Measurements from ENCODE around the gene NCBP2. TPM values are rescaled to one million over a fixed set of nuclear protein-coding genes. Genes with fewer than 3 reads are reported as not detected.
A peak's percentile ranks its signal among the peaks of the same experiment; 100 is the strongest.

Gene NCBP2
- 66.1 TPM for polyA plus RNA-seq (2013, experiment 1 of 2)
- 65.5 TPM for polyA plus RNA-seq (2013, experiment 2 of 2)

DNA sequence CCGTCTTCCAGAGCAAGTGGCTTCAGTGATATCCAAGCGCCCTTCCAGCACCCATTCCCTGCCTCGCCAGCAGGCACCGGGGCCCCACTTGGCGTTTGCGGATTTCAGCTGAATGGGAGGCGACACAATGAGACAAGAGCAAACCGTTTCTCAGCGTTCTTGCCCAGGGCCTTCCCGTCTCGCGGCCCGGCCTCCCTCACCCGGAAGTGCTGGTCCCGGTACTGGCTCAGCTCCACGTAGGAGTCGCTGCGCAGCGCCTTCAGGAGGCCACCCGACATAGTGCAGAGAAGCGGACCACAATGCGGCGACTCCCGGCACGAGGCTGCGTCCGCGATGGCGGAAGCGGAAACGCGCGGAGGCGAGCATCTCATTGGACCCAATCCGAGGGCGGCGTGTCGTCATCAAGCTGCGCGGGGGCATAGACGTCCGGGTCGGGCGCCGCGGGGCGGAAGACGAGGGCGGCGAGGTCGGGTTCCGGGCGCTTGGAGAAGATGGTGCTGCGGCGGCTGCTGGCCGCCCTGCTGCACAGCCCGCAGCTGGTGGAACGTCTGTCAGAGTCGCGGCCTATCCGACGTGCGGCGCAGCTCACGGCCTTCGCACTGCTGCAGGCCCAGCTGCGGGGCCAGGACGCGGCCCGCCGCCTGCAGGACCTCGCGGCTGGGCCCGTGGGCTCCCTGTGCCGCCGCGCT lies at the start of gene NCBP2:
TSS of gene NCBP2 (minus strand) at position 303 of the 689 bp plus-strand sequence. CDS start at position 278, 25 bp downstream.
- no peak within 1 kb of the TSS for H3K23ac ChIP-seq (ENCODE audit: low read length)
- H3K18ac ChIP-seq (ENCODE audit: low read length), result peak within 1 kb of the TSS; percentile 13
- peak within 1 kb of the TSS; percentile 98 for H3K56ac ChIP-seq (ENCODE audit: low read length)
- H3K27ac ChIP-seq (ENCODE audit: low read depth, low read length), result peak within 1 kb of the TSS; percentile 92
- H3K27me3 ChIP-seq (ENCODE audit: insufficient read depth, low read length, poor library complexity), result no peaks in the 10 kb centered on the region
- peak within 1 kb of the TSS; percentile 17 for H3K4ac ChIP-seq (ENCODE audit: low read depth, low read length)
- peaks cover 2% of the 10 kb centered on the region for H3K36me3 ChIP-seq (ENCODE audit: control insufficient read depth, insufficient read depth, low read length)
- peak; percentile 99 for DNase-seq
- H2BK5ac ChIP-seq (ENCODE audit: low read length), result peak within 1 kb of the TSS; percentile 21
- peaks cover 10% of the 10 kb centered on the region for H3K79me1 ChIP-seq (ENCODE audit: low read length)
- peaks cover 29% of the 10 kb centered on the region for H3K79me2 ChIP-seq (ENCODE audit: control insufficient read depth, insufficient read depth, low read length)
- no peak within 1 kb of the TSS for H2AK5ac ChIP-seq (ENCODE audit: low read length)
- no CpG with 5 or more reads among the region's 77 CpGs for WGBS (ENCODE audit: extremely low coverage, insufficient coverage, low lambda C conversion rate)
- no peak within 1 kb of the TSS for H2BK15ac ChIP-seq (replicated peaks; ENCODE audit: low read depth)
- no peak within 1 kb of the TSS for H2BK120ac ChIP-seq (ENCODE audit: low read depth, low read length)
- peak within 1 kb of the TSS; percentile 91 for H3K4me2 ChIP-seq (ENCODE audit: low read length)
- H4K5ac ChIP-seq (ENCODE audit: low read length), result no peak within 1 kb of the TSS
- peak within 1 kb of the TSS; percentile 30 for H4K8ac ChIP-seq (ENCODE audit: low read depth, low read length)
- H3K4me1 ChIP-seq (ENCODE audit: control insufficient read depth, low read depth, low read length), result no peaks in the 10 kb centered on the region
- peak within 1 kb of the TSS; percentile 96 for H3K9ac ChIP-seq (ENCODE audit: low read length)
- peak within 1 kb of the TSS; percentile 91 for H3K4me3 ChIP-seq (ENCODE audit: low read length)

GRCh38 chr3:196991581-196992460 lies 49.5 kb upstream of the NCBP2 start:
- no peaks in the 10 kb centered on the region for H3K27me3 ChIP-seq (ENCODE audit: insufficient read depth, low read length, poor library complexity)
- H3K9ac ChIP-seq (ENCODE audit: low read length), result no peak overlapping the region
- no peak overlapping the region for H2AK5ac ChIP-seq (ENCODE audit: low read length)
- no peak overlapping the region for H3K4ac ChIP-seq (ENCODE audit: low read depth, low read length)
- no peak for DNase-seq
- no peaks in the 10 kb centered on the region for H3K79me2 ChIP-seq (ENCODE audit: control insufficient read depth, insufficient read depth, low read length)
- H4K8ac ChIP-seq (ENCODE audit: low read depth, low read length), result no peak overlapping the region
- no peak overlapping the region for H3K4me3 ChIP-seq (ENCODE audit: low read length)
- no peak overlapping the region for H2BK15ac ChIP-seq (replicated peaks; ENCODE audit: low read depth)
- no peak overlapping the region for H3K4me2 ChIP-seq (ENCODE audit: low read length)
- no peak overlapping the region for H3K18ac ChIP-seq (ENCODE audit: low read length)
- H2BK120ac ChIP-seq (ENCODE audit: low read depth, low read length), result no peak overlapping the region
- H3K4me1 ChIP-seq (ENCODE audit: control insufficient read depth, low read depth, low read length), result no peaks in the 10 kb centered on the region
- H3K27ac ChIP-seq (ENCODE audit: low read depth, low read length), result no peak overlapping the region
- no peak overlapping the region for H2BK5ac ChIP-seq (ENCODE audit: low read length)
- H3K36me3 ChIP-seq (ENCODE audit: control insufficient read depth, insufficient read depth, low read length), result no peaks in the 10 kb centered on the region
- H3K56ac ChIP-seq (ENCODE audit: low read length), result no peak overlapping the region
- H3K79me1 ChIP-seq (ENCODE audit: low read length), result no peaks in the 10 kb centered on the region
- no CpG with 5 or more reads among the region's 28 CpGs for WGBS (ENCODE audit: extremely low coverage, insufficient coverage, low lambda C conversion rate)
- no peak overlapping the region for H3K23ac ChIP-seq (ENCODE audit: low read length)
- no peak overlapping the region for H4K5ac ChIP-seq (ENCODE audit: low read length)

DNA sequence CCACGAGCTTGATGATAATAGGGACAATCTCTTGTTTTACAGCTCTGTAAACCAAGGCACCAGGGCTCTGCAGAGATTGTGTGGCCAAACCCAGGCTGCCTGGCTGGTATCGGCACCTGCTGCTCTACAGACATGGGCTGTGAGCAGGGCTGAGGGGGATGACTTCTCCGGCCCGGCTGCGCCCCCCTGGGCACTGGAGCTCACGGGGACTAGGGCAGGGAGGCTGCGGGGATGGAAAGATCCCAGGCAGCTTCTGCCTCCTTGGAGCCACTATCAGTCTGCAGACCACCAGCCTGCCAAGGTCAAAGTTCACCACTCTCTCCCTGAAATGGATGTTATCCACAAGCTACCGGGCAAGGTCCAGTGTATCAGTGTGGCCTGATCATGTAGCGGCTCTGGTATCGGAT lies 48.3 kb upstream of the NCBP2 start:
- Histone ChIP-seq H3K27me3 (ENCODE audit: insufficient read depth, low read length, poor library complexity) (no peaks in the 10 kb centered on the region), H3K56ac (ENCODE audit: low read length) (no peak overlapping the region), H4K8ac (ENCODE audit: low read depth, low read length) (no peak overlapping the region), H3K23ac (ENCODE audit: low read length) (no peak overlapping the region), H3K9ac (ENCODE audit: low read length) (no peak overlapping the region), H2AK5ac (ENCODE audit: low read length) (no peak overlapping the region), H2BK120ac (ENCODE audit: low read depth, low read length) (no peak overlapping the region), H3K27ac (ENCODE audit: low read depth, low read length) (no peak overlapping the region), H3K36me3 (ENCODE audit: control insufficient read depth, insufficient read depth, low read length) (no peaks in the 10 kb centered on the region), H3K18ac (ENCODE audit: low read length) (no peak overlapping the region), H3K4me2 (ENCODE audit: low read length) (no peak overlapping the region), H3K79me2 (ENCODE audit: control insufficient read depth, insufficient read depth, low read length) (no peaks in the 10 kb centered on the region), H2BK5ac (ENCODE audit: low read length) (no peak overlapping the region), H4K5ac (ENCODE audit: low read length) (no peak overlapping the region), H3K4ac (ENCODE audit: low read depth, low read length) (no peak overlapping the region), H2BK15ac (replicated peaks; ENCODE audit: low read depth) (no peak overlapping the region), H3K4me1 (ENCODE audit: control insufficient read depth, low read depth, low read length) (no peaks in the 10 kb centered on the region), H3K4me3 (ENCODE audit: low read length) (no peak overlapping the region), H3K79me1 (ENCODE audit: low read length) (no peaks in the 10 kb centered on the region)
- no peak for DNase-seq
- WGBS (ENCODE audit: extremely low coverage, insufficient coverage, low lambda C conversion rate), result no CpG with 5 or more reads among the region's 10 CpGs

DNA sequence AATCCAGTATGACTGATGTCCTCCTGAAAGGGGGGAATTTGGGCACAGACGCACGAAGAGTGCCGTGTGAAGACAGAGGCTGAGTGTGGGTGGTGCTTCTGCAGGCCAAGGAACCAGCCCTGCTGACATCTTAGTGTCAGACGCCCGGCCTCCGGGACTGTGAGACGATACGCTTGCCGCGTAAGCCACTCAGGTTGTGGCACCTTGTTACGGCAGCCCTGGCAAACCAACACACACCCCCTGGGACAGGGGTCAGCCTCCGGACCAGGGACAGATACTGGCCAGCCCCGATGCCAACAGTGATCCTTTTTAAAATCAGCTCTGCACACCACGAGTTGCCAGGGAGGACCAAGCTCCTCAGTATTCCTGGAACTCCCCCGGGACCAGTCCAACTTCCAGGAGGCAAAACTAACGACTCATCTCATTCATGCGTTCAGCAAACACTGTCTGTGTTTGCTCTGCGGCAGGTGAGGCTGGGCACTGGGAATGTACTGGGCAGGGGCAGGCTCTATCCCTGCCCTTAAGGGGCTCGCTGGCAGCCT lies 47.5 kb upstream of the NCBP2 start:
- no peak overlapping the region for H3K9ac ChIP-seq (ENCODE audit: low read length)
- no peak overlapping the region for H3K4me2 ChIP-seq (ENCODE audit: low read length)
- no peak overlapping the region for H2BK15ac ChIP-seq (replicated peaks; ENCODE audit: low read depth)
- no CpG with 5 or more reads among the region's 19 CpGs for WGBS (ENCODE audit: extremely low coverage, insufficient coverage, low lambda C conversion rate)
- no peaks in the 10 kb centered on the region for H3K36me3 ChIP-seq (ENCODE audit: control insufficient read depth, insufficient read depth, low read length)
- no peaks in the 10 kb centered on the region for H3K27me3 ChIP-seq (ENCODE audit: insufficient read depth, low read length, poor library complexity)
- no peak overlapping the region for H3K23ac ChIP-seq (ENCODE audit: low read length)
- H3K79me2 ChIP-seq (ENCODE audit: control insufficient read depth, insufficient read depth, low read length), result no peaks in the 10 kb centered on the region
- no peak overlapping the region for H3K4ac ChIP-seq (ENCODE audit: low read depth, low read length)
- no peaks in the 10 kb centered on the region for H3K4me1 ChIP-seq (ENCODE audit: control insufficient read depth, low read depth, low read length)
- no peak overlapping the region for H4K8ac ChIP-seq (ENCODE audit: low read depth, low read length)
- DNase-seq, result no peak
- H2BK120ac ChIP-seq (ENCODE audit: low read depth, low read length), result no peak overlapping the region
- no peak overlapping the region for H3K18ac ChIP-seq (ENCODE audit: low read length)
- H4K5ac ChIP-seq (ENCODE audit: low read length), result no peak overlapping the region
- no peak overlapping the region for H2BK5ac ChIP-seq (ENCODE audit: low read length)
- no peak overlapping the region for H3K56ac ChIP-seq (ENCODE audit: low read length)
- H3K27ac ChIP-seq (ENCODE audit: low read depth, low read length), result no peak overlapping the region
- no peak overlapping the region for H2AK5ac ChIP-seq (ENCODE audit: low read length)
- H3K79me1 ChIP-seq (ENCODE audit: low read length), result no peaks in the 10 kb centered on the region
- H3K4me3 ChIP-seq (ENCODE audit: low read length), result no peak overlapping the region

- Histone ChIP-seq H3K36me3 (ENCODE audit: control insufficient read depth, insufficient read depth, low read length) (no peaks in the 10 kb centered on the region), H3K4me3 (ENCODE audit: low read length) (no peak overlapping the region), H3K23ac (ENCODE audit: low read length) (no peak overlapping the region), H3K79me2 (ENCODE audit: control insufficient read depth, insufficient read depth, low read length) (no peaks in the 10 kb centered on the region), H2AK5ac (ENCODE audit: low read length) (no peak overlapping the region), H2BK120ac (ENCODE audit: low read depth, low read length) (no peak overlapping the region), H3K27me3 (ENCODE audit: insufficient read depth, low read length, poor library complexity) (no peaks in the 10 kb centered on the region), H3K4me1 (ENCODE audit: control insufficient read depth, low read depth, low read length) (no peaks in the 10 kb centered on the region), H3K27ac (ENCODE audit: low read depth, low read length) (no peak overlapping the region), H2BK5ac (ENCODE audit: low read length) (no peak overlapping the region), H4K8ac (ENCODE audit: low read depth, low read length) (no peak overlapping the region), H3K18ac (ENCODE audit: low read length) (no peak overlapping the region), H4K5ac (ENCODE audit: low read length) (no peak overlapping the region), H3K9ac (ENCODE audit: low read length) (no peak overlapping the region), H3K4me2 (ENCODE audit: low read length) (no peak overlapping the region), H3K79me1 (ENCODE audit: low read length) (no peaks in the 10 kb centered on the region), H3K4ac (ENCODE audit: low read depth, low read length) (no peak overlapping the region), H2BK15ac (replicated peaks; ENCODE audit: low read depth) (no peak overlapping the region), H3K56ac (ENCODE audit: low read length) (no peak overlapping the region)
- WGBS (ENCODE audit: extremely low coverage, insufficient coverage, low lambda C conversion rate), result no CpG with 5 or more reads among the region's 12 CpGs
- peak; percentile 77 for DNase-seq
Observed at GRCh38 chr3:196988241-196989029, 46.1 kb upstream of the NCBP2 start.
